GM19238 (cell line): ENCODE results near the gene DGKB.

ENCODE experiments used
- DNase-seq: peaks from one replicate; pipeline ENCODE4 v3.0.0; 2011; ENCODE audit warnings: low spot score; ENCODE audit not compliant: insufficient read length

DGKB gene

DNA sequence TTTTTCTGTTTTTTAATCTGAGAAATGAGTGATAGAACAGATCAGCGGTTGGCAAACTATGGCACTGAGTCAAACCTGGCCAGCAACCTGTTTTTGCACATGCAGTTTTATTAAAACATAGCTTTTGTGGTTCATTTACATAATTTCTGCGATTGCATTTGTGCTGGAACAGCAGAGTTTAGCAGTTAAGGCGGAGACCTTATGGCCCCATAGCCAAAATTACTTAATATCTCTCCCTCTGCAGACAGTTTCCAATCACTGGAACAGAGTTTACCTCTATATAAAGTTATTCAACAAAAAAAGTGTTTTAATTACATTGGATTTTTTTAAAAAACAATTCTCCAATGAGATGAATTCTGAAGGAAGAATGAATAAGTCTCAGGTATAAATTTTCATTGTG is 212.1 kb downstream of the DGKB start:
- no peak for DNase-seq

DNA sequence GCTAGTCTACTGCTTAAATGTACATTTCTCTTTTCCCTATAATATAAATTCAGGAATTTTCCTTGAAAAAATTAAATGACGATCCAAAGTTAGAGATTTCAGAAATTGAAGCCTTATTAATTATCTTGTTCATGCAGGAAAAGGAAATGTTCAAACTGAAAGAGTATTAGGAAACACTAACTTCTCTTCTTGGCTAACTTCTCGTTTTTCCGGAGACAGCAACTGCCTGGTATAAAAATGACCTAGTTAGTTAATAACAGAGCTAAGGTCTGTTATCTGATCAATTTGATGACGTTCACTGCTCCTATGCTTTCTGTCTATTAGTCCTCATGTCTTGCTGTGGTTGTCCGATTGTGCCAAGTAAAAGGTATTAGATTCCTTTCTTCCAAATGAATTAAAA is 212.5 kb downstream of the DGKB start:
- DNase-seq = no peak

DNA sequence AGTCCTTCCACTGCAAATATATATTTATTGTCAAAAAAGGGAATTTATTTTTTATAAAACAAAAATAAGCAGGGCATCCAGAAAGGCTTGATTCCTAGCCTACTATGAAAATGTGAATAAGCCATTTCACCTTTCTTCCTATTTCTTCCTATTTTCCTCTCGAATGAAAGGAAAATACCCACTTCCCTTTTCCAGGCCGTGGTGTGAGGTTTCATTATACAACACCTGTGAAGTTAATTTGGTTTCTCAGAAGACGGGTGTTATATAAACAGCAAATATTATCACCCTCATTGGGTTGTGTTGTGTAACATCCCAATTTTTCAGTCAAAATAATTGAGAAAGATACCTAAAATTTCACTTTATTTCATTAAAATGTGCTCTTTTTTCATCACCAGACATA is 214.3 kb downstream of the DGKB start:
- no peak for DNase-seq

DNA sequence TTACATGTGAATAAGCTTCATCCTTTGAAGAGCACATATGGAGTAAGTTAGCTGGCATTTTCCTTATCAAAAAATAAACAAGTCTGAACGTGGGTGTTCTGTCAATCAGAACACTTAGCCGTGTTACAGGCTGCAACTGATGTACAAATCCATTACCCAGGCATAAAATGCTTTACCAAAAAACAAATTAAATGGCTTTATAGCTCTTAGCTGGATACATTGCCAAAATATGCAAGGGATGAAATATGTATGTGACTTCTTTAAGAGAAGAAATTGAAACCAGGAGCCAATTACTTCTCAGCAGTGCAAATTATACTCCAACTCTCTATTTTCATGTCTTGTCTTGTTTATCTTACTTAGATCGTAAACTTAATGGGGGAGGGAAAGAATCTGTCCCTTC is 214.8 kb downstream of the DGKB start:
- no peak for DNase-seq

DNA sequence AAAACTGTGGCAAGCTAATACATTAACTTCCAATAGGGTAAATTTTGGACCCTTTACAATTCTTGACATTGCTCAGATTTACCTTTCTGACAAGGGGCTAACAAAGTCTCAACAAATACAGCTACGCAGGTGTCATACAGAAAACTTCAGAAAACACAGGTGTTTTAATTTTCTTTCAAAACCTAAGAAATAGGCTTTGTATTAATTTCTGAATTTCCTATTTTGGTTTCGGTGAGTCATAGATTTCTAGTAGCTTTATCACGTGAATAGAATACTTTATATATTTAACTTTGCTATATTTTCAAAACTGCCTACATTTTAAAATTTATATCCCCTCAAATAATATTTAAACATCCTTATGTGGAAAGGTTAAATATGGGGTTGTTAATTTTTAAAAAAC is 215.3 kb downstream of the DGKB start:
- no peak for DNase-seq

DNA sequence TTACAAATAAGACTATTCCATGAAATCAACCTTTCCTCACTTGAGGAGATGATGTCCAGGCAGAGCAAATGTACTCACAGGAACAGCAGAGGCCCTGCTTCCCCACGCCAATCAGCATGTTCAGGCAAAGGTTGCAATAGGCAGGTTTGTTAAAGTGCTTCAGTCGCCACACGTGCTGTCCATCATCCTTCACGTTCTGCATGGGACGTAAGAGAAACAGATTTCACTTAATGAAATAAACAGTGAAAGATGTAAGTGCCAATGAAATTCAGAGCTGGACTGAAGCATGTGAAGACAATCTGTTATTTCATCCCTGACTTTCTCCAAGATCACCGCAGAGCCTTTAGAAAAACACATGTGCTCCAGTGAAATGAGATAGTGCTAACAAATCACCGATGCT is 217.4 kb downstream of the DGKB start:
- DNase-seq = no peak

DNA sequence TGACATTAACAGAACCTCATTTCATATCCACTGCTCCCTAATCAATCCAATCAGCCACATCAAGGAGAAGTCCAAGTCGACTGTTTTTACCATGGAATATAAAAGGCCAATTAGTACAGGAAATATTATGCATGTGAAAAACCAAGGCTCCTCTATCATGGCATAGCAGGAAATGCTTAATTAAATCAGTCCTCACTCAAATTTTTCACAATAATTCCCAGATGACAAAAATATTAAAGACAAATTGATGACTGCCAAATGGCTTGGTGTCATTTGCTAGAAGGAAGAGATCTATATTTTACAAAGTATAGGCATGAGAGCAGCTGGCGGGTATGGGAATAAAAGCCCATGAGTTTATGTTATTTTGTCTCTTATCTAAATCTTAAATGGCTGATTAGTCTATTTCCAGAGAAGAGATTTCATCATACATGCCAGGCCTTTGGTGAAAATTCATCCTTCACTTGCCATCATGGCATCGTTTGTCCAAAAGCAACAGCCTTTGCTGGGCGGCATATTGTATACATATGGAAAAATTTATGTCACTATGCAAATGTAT is 219.6 kb downstream of the DGKB start:
- DNase-seq = no peak

DNA sequence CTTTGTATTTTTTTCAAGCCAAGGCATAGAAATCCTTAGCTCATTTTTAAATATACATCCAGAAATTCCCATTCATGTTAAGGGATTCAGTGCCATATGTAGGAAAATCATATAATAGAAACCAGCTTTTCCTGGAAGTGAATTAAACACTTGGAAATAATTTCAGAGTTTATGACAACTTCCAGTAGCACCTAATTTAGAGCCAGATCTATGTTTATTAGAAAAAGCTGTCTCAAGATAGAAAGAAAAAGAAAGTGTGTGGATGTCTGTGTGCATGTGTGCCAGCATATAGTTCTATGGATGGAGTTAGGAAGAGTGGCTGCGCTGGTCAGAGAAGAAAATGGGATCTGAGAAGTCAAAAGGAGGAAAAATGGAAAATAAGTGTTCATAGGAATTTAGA is 225.7 kb downstream of the DGKB start:
- DNase-seq = no peak

DNA sequence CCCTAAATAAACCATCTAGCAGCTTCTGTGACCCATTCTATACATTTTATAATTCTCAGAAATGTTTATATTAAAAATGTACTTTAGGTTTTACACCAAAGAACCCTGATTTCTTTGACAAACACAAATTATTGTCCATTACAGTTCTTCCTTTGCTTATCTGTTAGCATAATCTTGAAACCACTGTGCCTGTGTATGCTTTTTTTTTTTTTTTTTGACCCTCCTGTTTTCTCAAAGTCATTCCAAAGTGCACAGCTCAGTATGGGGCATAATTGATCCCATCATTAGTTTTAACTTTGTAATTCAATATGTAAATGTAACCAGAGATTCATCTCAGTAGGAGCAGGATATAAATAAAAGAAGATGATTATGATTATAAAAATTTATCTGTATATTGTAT is 229.3 kb downstream of the DGKB start:
- no peak for DNase-seq

DNA sequence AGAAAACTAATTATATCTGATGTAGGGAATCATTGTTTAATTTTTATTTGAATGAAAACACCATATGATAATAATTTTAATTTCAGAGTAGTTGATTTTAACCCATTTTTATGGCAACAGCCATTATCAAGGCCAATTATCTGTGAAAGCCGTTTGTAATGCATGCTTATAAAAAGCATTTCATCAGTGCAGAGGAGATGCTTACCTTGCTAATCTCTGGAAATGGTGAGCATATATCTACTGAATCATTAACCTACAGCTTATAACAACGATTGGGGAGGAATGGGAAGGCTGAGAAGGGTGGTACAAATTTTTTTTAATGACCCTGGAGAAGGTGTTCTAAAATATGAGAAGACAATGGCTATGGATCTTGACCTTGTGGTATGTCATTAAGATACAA is 235.6 kb downstream of the DGKB start:
- no peak for DNase-seq

DNA sequence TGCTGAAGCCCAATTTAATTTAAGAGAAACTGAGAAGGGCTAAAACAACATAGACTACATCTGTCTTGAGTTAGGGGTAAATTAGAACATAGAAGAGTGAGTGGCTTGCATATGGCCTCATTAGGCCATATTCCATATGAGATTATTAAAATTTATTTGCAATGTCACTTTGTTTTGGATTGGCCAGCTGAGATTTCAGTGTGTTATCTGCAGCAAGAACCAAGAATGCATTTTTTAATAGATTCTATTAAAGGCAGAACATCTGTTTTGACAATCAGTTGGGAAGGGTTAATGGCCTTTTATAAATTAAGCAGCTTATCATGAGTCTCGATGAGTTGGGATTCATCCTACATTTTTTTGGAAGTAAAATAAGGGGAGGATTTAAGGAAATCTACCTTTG is 236.2 kb downstream of the DGKB start:
- no peak for DNase-seq

DNA sequence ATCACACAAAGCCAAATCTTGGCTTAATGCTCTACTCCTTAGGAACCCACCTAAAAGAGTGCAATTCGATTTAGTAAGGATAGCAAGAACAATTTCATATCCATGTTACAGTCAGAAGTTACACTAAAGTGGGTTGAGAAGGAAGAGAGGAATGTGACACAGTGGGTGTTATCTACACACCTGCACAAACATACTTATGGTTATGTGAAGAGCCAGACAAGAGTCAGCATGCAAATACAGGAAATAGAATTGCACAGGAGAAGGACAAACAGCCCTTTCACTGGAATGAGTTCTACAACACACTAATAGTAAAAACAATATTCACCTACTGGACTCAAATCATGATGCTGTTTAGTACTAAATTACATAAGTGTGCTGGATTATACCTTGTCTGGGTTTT is 262.8 kb downstream of the DGKB start:
- DNase-seq = no peak

DNA sequence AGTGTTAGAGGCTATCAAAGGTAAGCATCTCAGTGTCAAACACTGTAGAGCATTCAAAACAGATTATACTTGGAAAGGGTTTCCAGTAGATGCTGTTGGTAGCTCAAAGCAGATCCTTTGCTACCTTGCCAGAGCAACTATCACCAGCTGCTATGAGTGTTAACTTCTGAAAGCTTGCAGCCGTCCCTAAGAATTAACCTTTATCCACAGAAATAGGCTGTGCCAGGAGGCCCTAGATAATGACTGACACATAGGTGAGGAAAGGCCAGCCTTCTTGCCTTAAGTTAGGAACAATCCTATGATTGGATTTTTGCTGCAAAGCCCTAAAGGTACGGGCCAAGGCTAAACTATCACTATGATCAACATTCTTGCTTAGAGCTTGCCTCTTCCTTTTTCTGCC is 263.2 kb downstream of the DGKB start:
- DNase-seq = no peak

DNA sequence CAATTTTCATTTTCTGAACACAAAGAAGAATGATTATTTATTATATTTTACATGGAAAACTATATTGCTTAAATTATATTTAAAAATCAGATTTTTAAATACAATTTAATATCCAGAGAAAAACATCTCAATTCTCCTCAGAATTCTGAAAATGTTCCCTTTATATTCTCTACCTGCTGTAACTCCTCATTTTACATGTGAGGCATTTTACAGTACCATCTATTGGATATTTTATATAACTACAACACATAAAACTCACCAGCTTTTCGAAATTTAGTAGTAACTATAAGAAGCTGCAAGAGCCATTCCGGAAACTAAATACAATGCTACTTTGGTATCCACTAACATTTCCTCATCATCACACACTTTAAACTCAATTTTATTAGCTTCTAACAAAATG is 264.6 kb downstream of the DGKB start:
- no peak for DNase-seq

DNA sequence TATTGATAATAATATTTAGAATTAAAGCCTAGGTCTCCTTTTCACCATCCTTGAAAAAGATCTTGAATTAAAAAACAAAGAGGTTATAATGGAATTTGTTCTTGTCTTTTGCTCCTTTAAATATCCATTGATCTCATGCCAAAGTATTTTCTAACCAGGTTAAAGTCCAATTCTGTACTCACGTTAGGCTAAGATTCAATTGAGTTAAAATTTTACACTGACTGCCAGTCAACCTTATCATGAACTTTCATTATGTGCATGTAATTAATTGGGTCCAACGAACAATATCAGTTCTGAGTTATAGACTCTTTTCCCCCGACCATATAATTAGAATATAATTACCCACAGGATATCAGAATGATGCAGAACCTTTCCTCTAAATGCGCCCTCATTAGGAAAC is 266.6 kb downstream of the DGKB start:
- no peak for DNase-seq

DNA sequence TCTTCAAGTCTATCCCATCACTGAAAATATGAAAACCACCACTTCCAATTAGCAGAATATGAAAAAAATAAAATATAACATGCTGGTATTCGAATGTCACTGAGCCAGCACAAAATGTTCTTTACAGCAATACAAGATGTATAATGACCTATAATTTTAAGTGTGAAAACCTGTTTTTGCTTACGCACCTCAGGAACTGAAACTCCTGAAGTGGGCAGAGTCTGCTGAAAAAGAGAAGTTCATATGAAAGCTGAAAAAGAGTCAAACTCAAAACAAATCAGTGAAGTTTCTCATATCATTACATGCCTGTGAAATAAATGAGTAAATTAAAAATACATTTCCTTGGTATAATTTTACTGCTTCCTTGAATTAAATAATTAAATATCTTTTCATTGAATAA is 272.5 kb downstream of the DGKB start:
- DNase-seq = no peak

DNA sequence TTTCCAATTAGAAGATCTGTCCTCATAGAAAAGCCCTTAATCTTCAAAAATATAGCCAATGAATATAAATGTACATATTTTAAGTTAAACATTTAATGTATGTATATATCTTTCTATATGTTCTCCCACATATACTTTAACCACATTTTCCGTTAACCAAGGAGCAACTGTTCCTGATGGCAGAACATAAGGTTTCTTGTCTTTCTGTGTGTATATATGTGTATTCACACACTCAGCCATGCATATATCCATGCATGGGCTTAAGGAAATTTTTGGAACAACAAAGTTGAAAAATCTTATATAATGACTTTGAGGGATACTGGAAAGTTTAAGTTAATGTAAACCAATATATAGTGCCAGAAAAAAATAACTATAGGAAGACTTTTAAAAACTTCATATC is 274.0 kb downstream of the DGKB start:
- no peak for DNase-seq

DNA sequence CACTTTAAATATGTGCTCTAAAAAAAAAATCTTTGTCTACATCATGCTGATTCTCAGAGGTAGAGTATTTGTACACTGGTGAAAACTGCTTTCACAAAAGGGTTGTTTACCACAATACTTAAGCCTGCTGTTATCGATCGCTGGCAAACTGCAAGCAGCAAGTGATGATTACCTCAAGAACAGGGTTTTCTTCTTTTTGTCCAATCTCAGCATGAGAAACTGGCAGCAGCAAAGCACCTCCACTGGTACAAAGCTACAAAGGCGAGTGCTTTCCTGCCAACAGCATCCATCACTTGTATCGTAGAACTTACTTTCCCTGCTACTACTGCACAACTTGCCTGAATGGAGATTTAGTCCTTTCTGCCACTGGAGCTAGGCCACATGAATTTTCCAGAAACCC is 276.5 kb downstream of the DGKB start:
- no peak for DNase-seq

DNA sequence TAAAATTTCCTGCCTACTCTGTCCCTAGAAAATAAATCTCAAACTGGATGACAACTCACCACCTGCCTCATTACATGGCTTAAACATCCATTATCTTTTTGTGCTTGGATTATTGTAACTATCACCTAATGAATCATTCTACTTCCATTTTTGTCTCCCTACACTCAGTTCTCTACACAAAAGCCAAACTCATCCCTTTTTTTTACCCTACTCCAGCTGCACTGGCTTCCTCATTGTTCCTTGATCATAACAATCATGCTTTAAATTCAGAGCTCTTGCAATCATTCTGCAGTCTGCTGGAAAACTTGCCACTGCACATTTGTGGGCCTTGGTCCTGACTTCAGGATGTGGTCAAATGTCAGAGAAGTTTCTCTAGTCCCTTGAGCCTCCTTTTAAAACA is 280.0 kb downstream of the DGKB start:
- DNase-seq = no peak

DNA sequence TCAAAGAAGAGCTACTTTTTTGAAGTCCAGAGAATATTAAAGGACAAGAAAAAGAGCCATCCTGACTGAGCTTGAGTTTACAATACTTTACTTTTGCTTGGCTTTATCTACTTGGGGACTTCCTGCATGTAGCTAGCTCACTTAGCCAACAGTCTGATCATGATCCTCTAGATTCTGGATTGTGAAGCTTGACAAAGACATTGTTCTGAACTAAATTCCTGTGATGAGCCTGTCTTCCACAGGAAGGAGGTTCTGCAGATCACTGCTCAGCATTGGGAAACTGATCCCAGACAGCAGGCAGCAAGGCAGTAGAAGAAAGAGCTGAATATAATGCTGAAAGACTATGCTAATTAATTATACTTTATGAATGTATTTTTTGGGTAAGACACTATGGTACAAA is 296.4 kb downstream of the DGKB start:
- no peak for DNase-seq

DNA sequence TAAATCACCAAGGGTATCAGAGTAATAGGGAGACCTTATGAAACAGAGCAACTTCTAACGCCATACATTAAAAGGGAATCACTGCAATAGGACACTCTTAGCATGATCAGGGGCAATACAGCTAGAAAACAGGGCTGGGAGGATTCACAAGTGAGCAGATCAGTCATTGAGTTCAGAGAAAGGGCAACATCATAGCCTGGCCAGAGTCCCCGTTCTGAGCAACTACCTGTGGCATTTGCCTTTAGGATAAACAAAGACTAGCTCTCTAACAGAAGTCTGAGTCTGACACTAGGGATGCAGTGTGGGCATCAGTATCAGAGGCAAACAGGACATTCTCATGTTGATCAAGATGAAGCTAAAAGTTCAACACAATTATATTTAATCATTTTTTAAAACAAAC is 297.9 kb downstream of the DGKB start:
- DNase-seq = no peak

DNA sequence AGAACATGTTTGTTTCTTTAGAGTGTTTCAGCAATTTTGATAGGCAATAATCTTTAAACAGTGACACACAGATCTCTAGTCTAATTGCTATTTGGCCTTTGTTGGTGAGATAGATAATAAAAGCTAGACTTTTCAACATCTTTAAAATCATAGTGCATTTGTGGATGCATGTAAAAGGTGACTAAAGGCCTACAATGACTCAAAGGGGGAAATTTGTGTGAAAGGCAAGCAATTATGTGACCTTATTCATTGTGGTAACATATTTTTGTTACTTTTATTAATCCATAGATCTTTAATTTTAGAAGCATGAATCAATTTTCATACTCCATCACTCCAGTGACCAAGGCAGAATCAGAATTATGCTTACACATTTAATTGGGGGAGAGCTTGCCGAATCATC is 299.7 kb downstream of the DGKB start:
- DNase-seq = no peak

DNA sequence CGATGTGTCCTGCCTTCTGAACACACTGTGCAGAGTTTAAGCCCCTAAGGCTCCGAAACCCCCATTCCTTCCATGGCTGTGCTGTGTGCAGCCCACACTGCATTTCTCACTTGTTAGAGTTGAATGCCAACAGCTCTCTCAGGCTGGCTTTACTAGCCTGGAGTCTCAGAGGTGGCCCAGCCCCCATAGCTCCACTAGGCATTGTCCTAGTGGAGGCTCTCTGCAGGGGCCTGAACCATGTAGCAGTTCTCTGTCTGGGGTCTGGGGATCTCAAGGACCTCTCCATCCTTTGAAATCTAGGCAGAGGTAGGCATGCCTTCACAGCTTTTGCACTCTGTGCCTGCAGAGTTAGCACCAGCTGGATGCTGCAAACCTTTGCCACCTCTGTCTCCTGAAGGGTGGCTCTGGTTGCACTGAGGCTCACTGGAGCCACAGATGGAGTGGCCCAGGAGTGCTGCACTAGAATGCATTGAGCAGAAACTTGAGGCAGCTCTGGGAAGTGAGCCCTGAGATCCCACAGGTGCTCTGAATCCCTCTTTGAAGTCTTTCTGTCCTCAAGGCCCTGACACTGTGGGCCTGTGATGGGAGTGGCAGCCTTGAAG is 301.7 kb downstream of the DGKB start:
- DNase-seq = no peak

DNA sequence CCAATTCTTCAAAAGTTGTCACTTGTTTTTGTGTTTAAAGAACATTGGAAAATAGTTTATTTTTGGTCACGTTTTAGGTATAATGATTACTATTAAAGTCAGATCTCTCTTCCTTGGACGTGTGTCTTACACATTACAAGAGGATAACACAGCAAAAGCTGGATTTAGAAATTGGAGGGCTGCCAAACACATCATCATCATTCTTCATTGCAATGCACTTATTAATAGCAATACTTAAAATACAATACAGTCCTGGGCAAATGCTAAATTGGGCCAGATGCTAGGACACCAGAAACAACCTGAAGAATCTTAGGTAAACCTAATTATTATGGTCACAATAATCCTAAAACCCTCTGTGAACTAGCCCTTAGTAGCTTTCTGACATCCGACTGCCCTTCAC is 303.6 kb downstream of the DGKB start:
- no peak for DNase-seq
